Gastrocnemius medialis (tissue), 4 donors: Measurements from ENCODE around the gene LRRC18.

Source experiments
- POLR2A ChIP-seq, 2 donors: fragments of 450-650 bp; IDR thresholded peaks; one replicate each; pipeline ENCODE4 v1.6.1; 2017; ENCODE audit warnings: antibody characterized with exemption in 2 of 2, mild to moderate bottlenecking in 2 of 2, moderate library complexity in 2 of 2
- TF ChIP-seq, protein P1 (sequence below), 5 experiments: fragments of 450-650 bp in 3 of 5; fragments of 200-600 bp in 2 of 5; sonication (generic) in 2 of 5; IDR thresholded peaks in 4 of 5; conservative IDR thresholded peaks in 1 of 5; 1 replicate in 4 of 5; 2 replicates in 1 of 5; pipeline ENCODE4 v1.5.1; 2016 to 2019; ENCODE audit warnings: antibody characterized with exemption in 5 of 5, mild to moderate bottlenecking in 3 of 5, moderate library complexity in 3 of 5

DNA sequence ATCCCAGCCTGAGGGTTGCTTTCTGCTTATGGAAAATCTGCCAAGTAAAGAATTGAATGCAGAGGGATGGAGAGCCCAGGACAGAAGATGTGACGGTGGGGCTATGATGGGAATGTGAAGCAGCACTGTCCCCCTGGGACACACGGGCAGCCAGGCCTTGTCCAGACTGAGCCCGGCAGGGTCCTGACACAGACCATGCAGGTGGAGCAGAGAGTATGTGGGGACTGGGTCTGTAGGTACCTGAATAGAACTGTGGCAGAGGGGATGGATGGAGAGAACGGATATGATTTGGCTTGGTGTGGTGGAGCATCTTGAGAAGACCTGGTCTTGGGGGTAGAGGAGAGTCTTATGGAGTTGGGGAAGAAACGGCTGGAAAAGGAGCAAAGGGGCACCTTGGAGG lies 732 bp upstream of the LRRC18 start:
- TF ChIP-seq, protein P1, sequence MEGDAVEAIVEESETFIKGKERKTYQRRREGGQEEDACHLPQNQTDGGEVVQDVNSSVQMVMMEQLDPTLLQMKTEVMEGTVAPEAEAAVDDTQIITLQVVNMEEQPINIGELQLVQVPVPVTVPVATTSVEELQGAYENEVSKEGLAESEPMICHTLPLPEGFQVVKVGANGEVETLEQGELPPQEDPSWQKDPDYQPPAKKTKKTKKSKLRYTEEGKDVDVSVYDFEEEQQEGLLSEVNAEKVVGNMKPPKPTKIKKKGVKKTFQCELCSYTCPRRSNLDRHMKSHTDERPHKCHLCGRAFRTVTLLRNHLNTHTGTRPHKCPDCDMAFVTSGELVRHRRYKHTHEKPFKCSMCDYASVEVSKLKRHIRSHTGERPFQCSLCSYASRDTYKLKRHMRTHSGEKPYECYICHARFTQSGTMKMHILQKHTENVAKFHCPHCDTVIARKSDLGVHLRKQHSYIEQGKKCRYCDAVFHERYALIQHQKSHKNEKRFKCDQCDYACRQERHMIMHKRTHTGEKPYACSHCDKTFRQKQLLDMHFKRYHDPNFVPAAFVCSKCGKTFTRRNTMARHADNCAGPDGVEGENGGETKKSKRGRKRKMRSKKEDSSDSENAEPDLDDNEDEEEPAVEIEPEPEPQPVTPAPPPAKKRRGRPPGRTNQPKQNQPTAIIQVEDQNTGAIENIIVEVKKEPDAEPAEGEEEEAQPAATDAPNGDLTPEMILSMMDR (IDR thresholded peaks at IDR 0.05 in 4 of 5, conservative IDR thresholded peaks at IDR 0.05 in 1 of 5) = no peak
- no peak for TF ChIP-seq POLR2A (IDR thresholded peaks at IDR 0.05)
